GM18498 (cell line): Measurements from ENCODE around the gene CDON.

Source experiments
- ATAC-seq: cut with Tn5 transposase; IDR thresholded peaks from one replicate; pipeline ENCODE4 v1.9.1; 2021; ENCODE audit warnings: mild to moderate bottlenecking, moderate library complexity; ENCODE audit not compliant: unreplicated experiment

CDON gene

GRCh38 chr11:126062679-126063506 lies at the start of gene CDON:
TSS of gene CDON (minus strand) at chr11:126062866. CDS start at chr11:126023476, 39,390 bp downstream.
- ATAC-seq: peak; percentile 98

- ATAC-seq: no peak
Observed at GRCh38 chr11:126111458-126112116, 48.9 kb upstream of the CDON start.

GRCh38 chr11:126109941-126110731 lies 47.5 kb upstream of the CDON start:
- no peak for ATAC-seq

GRCh38 chr11:126106594-126107328 lies 44.1 kb upstream of the CDON start:
- no peak for ATAC-seq

GRCh38 chr11:126105748-126106080 lies 43.0 kb upstream of the CDON start:
- no peak for ATAC-seq

- no peak for ATAC-seq
Observed at GRCh38 chr11:126105022-126105747, 42.5 kb upstream of the CDON start.

- no peak for ATAC-seq
Observed at GRCh38 chr11:126104420-126104819, 41.8 kb upstream of the CDON start.

- no peak for ATAC-seq
Observed at GRCh38 chr11:126103150-126103549, 40.5 kb upstream of the CDON start.

GRCh38 chr11:126102436-126102981 lies 39.8 kb upstream of the CDON start:
- ATAC-seq: no peak

- ATAC-seq: no peak
Observed at GRCh38 chr11:126101930-126102283, 39.2 kb upstream of the CDON start.

- ATAC-seq: no peak
Observed at GRCh38 chr11:126101251-126101929, 38.7 kb upstream of the CDON start.

GRCh38 chr11:126100716-126101115 lies 38.0 kb upstream of the CDON start:
- no peak for ATAC-seq

GRCh38 chr11:126098204-126098769 lies 35.6 kb upstream of the CDON start:
- ATAC-seq: no peak

- no peak for ATAC-seq
Observed at GRCh38 chr11:126095745-126096144, 33.1 kb upstream of the CDON start.

GRCh38 chr11:126090452-126090851 lies 27.8 kb upstream of the CDON start:
- ATAC-seq: no peak

GRCh38 chr11:126088999-126089398 lies 26.3 kb upstream of the CDON start:
- no peak for ATAC-seq

- ATAC-seq: no peak
Observed at GRCh38 chr11:126086248-126086647, 23.6 kb upstream of the CDON start.

- no peak for ATAC-seq
Observed at GRCh38 chr11:126084608-126084912, 21.9 kb upstream of the CDON start.

GRCh38 chr11:126083829-126084607 lies 21.4 kb upstream of the CDON start:
- no peak for ATAC-seq
